Body of pancreas (tissue), 4 donors: ENCODE results near the gene BASP1.

Experiments
- POLR2A ChIP-seq, 3 donors: fragments of 450-650 bp; IDR thresholded peaks; one replicate each; pipeline ENCODE4 v1.6.1; 2016; ENCODE audit warnings: antibody characterized with exemption in 3 of 3, mild to moderate bottlenecking in 2 of 3
- TF ChIP-seq, protein P1 (sequence below), 7 experiments: fragments of 450-650 bp in 4 of 7; fragments of 200-600 bp in 3 of 7; sonication (generic) in 3 of 7; IDR thresholded peaks; one replicate each; pipeline ENCODE4 v1.5.1; 2016 to 2019; ENCODE audit warnings: antibody characterized with exemption in 7 of 7

DNA sequence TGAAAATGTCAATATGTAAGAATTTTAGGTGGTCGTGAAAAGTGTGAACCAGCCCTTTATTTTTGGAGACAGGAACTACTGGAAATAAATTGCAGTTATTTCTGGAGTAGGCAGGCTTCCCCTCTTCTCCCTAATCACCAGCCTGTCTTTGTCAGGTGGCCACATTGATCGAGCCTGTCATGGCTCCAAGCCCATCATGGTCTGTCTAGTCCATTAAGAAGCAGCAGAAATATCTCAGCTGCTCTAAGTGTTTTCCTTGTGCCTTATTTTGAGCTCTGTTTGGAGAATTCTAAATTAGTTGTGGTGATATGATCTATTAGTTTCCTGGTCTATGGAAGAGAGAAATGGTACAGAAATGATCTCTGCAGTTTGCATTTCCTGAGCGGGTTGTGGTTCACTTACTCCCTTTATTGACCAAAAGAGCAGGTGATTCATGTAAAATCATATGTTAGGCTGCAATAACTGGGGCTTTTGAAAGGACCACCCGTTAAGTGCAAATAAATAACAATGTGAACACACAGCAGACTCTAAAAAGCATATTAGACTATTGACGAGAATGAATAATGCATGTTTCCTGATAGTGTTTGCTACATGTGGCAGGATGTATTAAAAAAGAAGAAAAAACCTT, 42.3 kb downstream of the BASP1 start:
- TF ChIP-seq, protein P1, sequence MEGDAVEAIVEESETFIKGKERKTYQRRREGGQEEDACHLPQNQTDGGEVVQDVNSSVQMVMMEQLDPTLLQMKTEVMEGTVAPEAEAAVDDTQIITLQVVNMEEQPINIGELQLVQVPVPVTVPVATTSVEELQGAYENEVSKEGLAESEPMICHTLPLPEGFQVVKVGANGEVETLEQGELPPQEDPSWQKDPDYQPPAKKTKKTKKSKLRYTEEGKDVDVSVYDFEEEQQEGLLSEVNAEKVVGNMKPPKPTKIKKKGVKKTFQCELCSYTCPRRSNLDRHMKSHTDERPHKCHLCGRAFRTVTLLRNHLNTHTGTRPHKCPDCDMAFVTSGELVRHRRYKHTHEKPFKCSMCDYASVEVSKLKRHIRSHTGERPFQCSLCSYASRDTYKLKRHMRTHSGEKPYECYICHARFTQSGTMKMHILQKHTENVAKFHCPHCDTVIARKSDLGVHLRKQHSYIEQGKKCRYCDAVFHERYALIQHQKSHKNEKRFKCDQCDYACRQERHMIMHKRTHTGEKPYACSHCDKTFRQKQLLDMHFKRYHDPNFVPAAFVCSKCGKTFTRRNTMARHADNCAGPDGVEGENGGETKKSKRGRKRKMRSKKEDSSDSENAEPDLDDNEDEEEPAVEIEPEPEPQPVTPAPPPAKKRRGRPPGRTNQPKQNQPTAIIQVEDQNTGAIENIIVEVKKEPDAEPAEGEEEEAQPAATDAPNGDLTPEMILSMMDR (IDR thresholded peaks at IDR 0.05) = no peak
- TF ChIP-seq POLR2A (IDR thresholded peaks at IDR 0.05) = no peak
